GM12874 (cell line): ENCODE data around the gene FRMD3.

Experiments
- CTCF ChIP-seq: IDR thresholded peaks from 2 replicates; pipeline ENCODE4 v1.5.1; 2011; ENCODE audit warnings: low read depth, mild to moderate bottlenecking, control low read depth, low read length, moderate library complexity; ENCODE audit not compliant: insufficient read depth

Gene FRMD3

GRCh38 chr9:83235526-83235925, 302.7 kb downstream of the FRMD3 start:
- TF ChIP-seq CTCF, result no peak

GRCh38 chr9:83234541-83234940, 303.7 kb downstream of the FRMD3 start:
- no peak for TF ChIP-seq CTCF

GRCh38 chr9:83233647-83234046, 304.6 kb downstream of the FRMD3 start:
- TF ChIP-seq CTCF, result no peak

GRCh38 chr9:83231039-83231438, 307.2 kb downstream of the FRMD3 start:
- peak; percentile 47 for TF ChIP-seq CTCF

GRCh38 chr9:83220730-83221129, 317.5 kb downstream of the FRMD3 start:
- TF ChIP-seq CTCF, result no peak

- no peak for TF ChIP-seq CTCF
These were observed 318.2 kb downstream of the FRMD3 start for GRCh38 chr9:83219924-83220438.

GRCh38 chr9:83219154-83219923, 318.9 kb downstream of the FRMD3 start:
- peak; percentile 37; the same call in 1 of the 2 replicates for TF ChIP-seq CTCF
